ENCODE data around the gene EVI5L.
A peak's percentile ranks its signal among the peaks of the same experiment; 100 is the strongest.

The EVI5L gene

GRCh38 chr19:7832009-7832408 is 2.0 kb downstream of the EVI5L start:
- Histone ChIP-seq H2AFZ (ENCODE audit: low read length) (no peak overlapping the region), H3K36me3 (ENCODE audit: insufficient read depth, low read length) (no peaks in the 10 kb centered on the region), H3K9me2 (replicated peaks; ENCODE audit: low read depth, low read length) (no peaks in the 10 kb centered on the region), H4K20me1 (ENCODE audit: insufficient read depth, low read length, poor library complexity, severe bottlenecking) (no peaks in the 10 kb centered on the region), H3F3A (ENCODE audit: low read depth) (no peaks in the 10 kb centered on the region), H3K9ac (ENCODE audit: low read depth, low read length, poor library complexity, severe bottlenecking) (no peak overlapping the region), H3K4me2 (ENCODE audit: low read depth, low read length, poor library complexity, severe bottlenecking) (peak overlapping the region; percentile 97), H3K4me1 (ENCODE audit: insufficient read depth, low read length, poor library complexity, severe bottlenecking) (peaks cover 20% of the 10 kb centered on the region), H3K27me3 (ENCODE audit: insufficient read depth, low read length, poor library complexity, severe bottlenecking) (no peaks in the 10 kb centered on the region), H3K4me3 (ENCODE audit: low read length, poor library complexity, severe bottlenecking) (peak overlapping the region; percentile 80), H3K79me2 (ENCODE audit: insufficient read depth, low read length) (peaks cover 8% of the 10 kb centered on the region; the same call in 1 of the 2 replicates), H3K9me3 (ENCODE audit: insufficient read depth, low read depth, low read length) (no peaks in the 10 kb centered on the region)
- TF ChIP-seq CTCF (conservative IDR thresholded peaks at IDR 0.05; ENCODE audit: low read length) (no peak), EZH2phosphoT487 (IDR thresholded peaks at IDR 0.05; ENCODE audit: borderline replicate concordance) (no peak)

- H3K79me2 ChIP-seq (ENCODE audit: insufficient read depth, low read length), result peaks cover 8% of the 10 kb centered on the region; the same call in 1 of the 2 replicates
- H3K9me3 ChIP-seq (ENCODE audit: insufficient read depth, low read depth, low read length), result no peaks in the 10 kb centered on the region
- H3K36me3 ChIP-seq (ENCODE audit: insufficient read depth, low read length), result no peaks in the 10 kb centered on the region
- TF ChIP-seq CTCF (conservative IDR thresholded peaks at IDR 0.05; ENCODE audit: low read length), result no peak
- TF ChIP-seq EZH2phosphoT487 (IDR thresholded peaks at IDR 0.05; ENCODE audit: borderline replicate concordance), result no peak
- H3K4me2 ChIP-seq (ENCODE audit: low read depth, low read length, poor library complexity, severe bottlenecking), result no peak overlapping the region
- no peaks in the 10 kb centered on the region for H3F3A ChIP-seq (ENCODE audit: low read depth)
- H2AFZ ChIP-seq (ENCODE audit: low read length), result no peak overlapping the region
- no peaks in the 10 kb centered on the region for H3K9me2 ChIP-seq (replicated peaks; ENCODE audit: low read depth, low read length)
- no peaks in the 10 kb centered on the region for H4K20me1 ChIP-seq (ENCODE audit: insufficient read depth, low read length, poor library complexity, severe bottlenecking)
- no peak overlapping the region for H3K4me3 ChIP-seq (ENCODE audit: low read length, poor library complexity, severe bottlenecking)
- no peak overlapping the region for H3K9ac ChIP-seq (ENCODE audit: low read depth, low read length, poor library complexity, severe bottlenecking)
- no peaks in the 10 kb centered on the region for H3K27me3 ChIP-seq (ENCODE audit: insufficient read depth, low read length, poor library complexity, severe bottlenecking)
- peaks cover 20% of the 10 kb centered on the region for H3K4me1 ChIP-seq (ENCODE audit: insufficient read depth, low read length, poor library complexity, severe bottlenecking)
These were observed 2.8 kb downstream of the EVI5L start for GRCh38 chr19:7832781-7833180.

GRCh38 chr19:7833225-7834099 is 3.4 kb downstream of the EVI5L start:
- no peak overlapping the region for H3K9ac ChIP-seq (ENCODE audit: low read depth, low read length, poor library complexity, severe bottlenecking)
- no peak overlapping the region for H2AFZ ChIP-seq (ENCODE audit: low read length)
- H3K79me2 ChIP-seq (ENCODE audit: insufficient read depth, low read length), result peaks cover 8% of the 10 kb centered on the region; the same call in 1 of the 2 replicates
- TF ChIP-seq EZH2phosphoT487 (IDR thresholded peaks at IDR 0.05; ENCODE audit: borderline replicate concordance), result no peak
- peaks cover 20% of the 10 kb centered on the region for H3K4me1 ChIP-seq (ENCODE audit: insufficient read depth, low read length, poor library complexity, severe bottlenecking)
- no peaks in the 10 kb centered on the region for H4K20me1 ChIP-seq (ENCODE audit: insufficient read depth, low read length, poor library complexity, severe bottlenecking)
- no peaks in the 10 kb centered on the region for H3K9me3 ChIP-seq (ENCODE audit: insufficient read depth, low read depth, low read length)
- H3K4me3 ChIP-seq (ENCODE audit: low read length, poor library complexity, severe bottlenecking), result no peak overlapping the region
- H3K9me2 ChIP-seq (replicated peaks; ENCODE audit: low read depth, low read length), result no peaks in the 10 kb centered on the region
- H3K27me3 ChIP-seq (ENCODE audit: insufficient read depth, low read length, poor library complexity, severe bottlenecking), result no peaks in the 10 kb centered on the region
- H3K36me3 ChIP-seq (ENCODE audit: insufficient read depth, low read length), result no peaks in the 10 kb centered on the region
- H3K4me2 ChIP-seq (ENCODE audit: low read depth, low read length, poor library complexity, severe bottlenecking), result no peak overlapping the region
- H3F3A ChIP-seq (ENCODE audit: low read depth), result no peaks in the 10 kb centered on the region
